ENCODE results near the gene DPYD.

Gene DPYD

DNA sequence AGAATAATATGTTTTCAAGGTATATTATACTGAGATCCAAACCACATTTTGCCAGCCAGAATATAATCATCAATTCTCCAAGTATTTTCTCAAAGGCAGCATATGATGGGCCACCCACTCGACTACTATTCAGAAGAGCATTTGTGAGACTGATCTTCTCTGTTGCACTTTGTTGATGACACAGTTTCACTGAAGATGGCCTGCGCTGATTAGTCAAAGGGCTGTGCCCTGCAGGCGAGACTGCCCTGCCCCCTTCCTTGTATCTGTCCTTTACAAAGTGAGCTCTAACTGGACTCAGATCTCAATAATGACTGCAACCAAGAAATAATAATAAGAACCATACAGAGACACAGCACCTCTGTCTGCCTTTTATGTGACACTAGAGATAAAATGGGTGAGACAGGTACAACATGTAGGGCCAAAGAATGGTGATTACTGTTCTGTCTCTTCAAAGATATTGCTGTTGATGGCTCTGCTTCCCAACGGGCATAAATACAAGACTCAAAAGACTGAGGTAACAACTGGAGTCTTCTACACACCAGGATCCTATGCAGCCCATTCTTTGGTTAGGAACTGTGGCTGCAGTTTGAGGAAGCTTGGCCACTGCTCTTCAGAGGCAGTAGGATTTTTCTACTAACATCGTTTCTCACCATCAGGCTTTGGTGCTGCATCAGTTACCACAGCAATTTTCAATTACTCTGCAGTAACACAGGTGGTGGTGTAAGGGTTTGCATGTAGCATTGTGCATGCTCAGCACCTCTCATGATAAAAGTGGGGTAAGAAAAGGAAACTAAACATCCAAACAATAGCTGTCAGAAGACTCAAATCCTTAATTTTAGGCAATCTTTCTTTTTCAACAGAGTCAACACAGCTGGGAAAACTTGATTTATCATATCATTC, 718.1 kb downstream of the DPYD start:
- no peak for DNase-seq (ENCODE audit: low spot score)

GRCh38 chr1:97201641-97202040, 719.2 kb downstream of the DPYD start:
- DNase-seq (ENCODE audit: low spot score): no peak

GRCh38 chr1:97200595-97200994, 720.2 kb downstream of the DPYD start:
- DNase-seq (ENCODE audit: low spot score): no peak

- DNase-seq (ENCODE audit: low spot score): no peak
Measured at GRCh38 chr1:97196825-97197516, 723.9 kb downstream of the DPYD start.

DNA sequence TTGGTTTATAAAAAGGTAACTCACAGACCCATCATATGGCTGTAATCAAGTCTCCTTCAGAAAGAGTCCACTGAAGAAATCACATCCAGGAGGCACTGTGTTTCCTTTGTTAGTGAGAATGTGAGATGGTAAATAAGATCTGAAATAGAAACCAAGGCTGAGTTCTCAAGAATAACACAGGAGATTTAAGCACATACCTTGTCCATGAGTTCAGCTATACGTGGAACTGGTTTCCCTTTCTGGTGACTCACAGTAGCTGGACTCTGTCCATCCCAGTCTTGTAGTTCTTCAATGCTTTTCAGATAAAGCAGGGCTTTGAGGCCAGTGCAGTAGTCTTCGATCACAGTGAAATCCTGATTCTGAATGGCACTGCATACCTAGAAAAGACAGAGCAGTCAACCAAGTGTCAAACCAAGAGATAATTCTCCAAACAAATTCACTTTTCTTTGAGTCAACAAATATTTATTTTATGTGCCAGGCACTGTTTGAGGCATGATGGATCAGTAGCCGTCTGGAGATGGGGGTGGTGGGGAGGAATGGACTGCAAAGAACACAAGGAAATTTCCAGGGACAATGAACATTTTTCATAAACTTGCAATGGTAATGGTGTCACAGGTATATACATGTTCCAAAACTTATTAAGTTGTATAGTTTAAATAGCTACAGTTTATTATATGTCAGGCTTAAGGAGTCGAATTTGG, 727.8 kb downstream of the DPYD start:
- DNase-seq (ENCODE audit: low spot score): no peak

GRCh38 chr1:97190326-97190725, 730.5 kb downstream of the DPYD start:
- DNase-seq (ENCODE audit: low spot score): no peak

- DNase-seq (ENCODE audit: low spot score): peak; percentile 4
Measured at GRCh38 chr1:97186381-97186780, 734.5 kb downstream of the DPYD start.

DNA sequence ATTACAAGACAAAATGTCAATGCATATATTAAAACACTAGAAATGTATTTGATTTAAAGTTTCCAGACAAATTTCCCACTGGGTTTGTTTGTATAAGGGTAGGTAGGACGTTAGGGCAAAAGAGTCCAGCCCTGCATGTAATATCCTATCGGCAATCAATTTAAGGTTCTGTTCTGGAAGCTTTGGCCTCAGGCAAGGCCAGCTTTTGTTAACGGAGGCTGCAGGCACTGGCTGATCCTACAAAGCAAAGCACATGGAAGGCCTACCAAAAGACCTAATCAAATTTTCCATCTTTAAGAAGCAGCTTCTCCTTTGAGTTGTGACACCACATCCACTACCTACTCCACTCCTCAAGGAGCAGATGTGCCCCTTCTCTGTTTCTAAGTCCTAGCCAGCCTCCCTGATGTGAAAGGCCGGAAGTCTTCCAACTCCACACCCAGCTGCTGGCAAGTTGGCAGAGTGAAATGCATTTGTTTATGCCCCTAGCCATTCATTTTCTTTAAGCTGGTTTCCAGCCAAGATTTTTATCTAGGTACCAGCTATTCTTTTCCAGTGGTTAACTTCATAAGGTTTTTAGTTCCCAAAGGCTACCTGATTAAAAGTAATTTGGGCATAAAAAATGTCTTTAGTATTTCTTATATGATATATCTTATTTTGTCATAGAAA, 746.7 kb downstream of the DPYD start:
- no peak for DNase-seq (ENCODE audit: low spot score)

DNA sequence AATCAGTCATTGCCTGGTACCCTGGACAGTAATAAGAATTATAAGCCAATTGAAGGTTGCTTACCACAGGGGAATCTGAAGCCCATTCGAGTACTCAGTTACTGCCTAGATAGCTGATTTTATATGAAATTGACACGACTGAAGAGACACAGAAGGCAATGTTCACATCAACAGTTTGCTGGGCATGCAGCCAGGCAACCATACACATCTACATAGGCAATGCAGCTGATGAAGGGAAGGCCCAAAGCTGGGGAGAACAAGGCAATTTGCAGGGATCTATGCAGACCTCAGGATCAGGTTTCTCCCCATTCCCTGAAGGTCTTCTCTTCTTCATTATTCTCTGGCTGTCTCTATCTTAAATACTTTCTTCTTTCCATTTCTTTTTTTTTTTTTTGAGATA, 750.5 kb downstream of the DPYD start:
- DNase-seq (ENCODE audit: low spot score): no peak

- no peak for DNase-seq (ENCODE audit: low spot score)
Measured at GRCh38 chr1:97168056-97168455, 752.8 kb downstream of the DPYD start.

DNA sequence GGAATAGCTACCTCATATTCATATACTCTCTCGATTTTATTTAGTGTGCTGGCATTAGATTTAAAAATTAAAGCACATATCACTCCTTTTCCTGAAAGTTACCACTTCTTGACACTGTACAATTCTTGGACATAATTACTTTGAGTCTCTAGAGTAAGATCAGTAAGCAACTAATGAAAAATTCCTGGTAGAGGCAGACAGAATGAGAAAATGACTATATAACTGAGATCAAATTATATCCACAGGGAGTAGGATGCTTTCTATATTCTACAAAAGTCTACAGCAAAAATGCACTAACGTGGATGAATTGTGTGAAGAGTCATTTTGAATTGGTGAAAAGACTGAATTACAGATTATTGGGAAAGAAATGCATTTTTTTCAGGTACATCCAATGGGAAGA, 753.6 kb downstream of the DPYD start:
- DNase-seq (ENCODE audit: low spot score): no peak

DNA sequence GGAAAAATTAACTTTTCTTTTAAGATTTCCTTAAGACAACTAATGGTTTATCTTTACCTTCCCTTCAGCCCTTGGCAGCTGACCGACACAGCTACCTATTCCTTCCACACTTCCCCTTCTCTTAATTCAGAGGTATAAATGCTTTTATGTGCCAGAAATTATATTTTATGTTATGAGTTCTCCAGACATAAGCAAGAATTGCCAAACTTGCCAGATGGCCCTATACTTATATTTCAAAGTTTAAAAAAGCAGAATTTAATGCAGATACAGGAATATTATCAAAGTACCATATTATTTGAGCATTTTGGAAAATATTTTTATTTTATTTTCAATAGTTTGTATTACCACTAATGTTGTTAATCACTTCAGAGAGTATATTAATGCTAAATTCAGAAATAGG, 754.2 kb downstream of the DPYD start:
- DNase-seq (ENCODE audit: low spot score): no peak

DNA sequence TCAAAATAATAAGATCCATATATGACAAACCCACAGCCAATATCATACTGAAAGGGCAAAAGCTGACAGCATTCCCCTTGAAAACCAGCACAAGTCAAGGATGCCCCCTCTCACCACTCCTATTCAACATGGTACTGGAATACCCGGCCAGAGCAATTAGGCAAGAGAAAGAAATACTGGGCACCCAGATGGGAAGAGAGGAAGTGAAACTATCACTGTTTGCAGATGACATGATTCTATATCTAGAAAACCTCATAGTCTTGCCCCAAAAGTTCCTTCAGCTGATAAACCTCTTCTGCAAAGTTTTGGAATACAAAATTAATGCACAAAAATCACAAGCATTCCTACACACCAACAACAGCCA, 756.6 kb downstream of the DPYD start:
- DNase-seq (ENCODE audit: low spot score): no peak

- DNase-seq (ENCODE audit: low spot score): no peak
Measured at GRCh38 chr1:97163591-97164275, 757.1 kb downstream of the DPYD start.

DNA sequence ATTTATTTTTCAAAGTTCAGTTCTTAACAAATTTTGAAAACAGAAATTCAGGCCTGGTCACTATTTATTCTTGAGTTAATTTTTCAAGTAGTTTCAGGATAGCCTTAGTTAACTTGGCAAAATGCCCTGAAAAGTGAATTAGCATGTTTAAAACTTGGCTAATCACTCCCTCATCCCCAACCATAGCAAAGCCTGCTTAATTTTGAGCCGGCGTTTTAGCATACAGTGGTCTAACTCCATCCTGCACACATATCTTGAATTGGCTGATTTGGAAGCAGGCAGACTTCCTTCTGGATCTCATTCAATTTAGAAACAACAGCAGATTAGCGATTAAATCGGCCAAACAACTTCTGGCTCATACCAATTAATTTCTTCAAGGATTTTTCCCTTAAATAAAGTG, 760.0 kb downstream of the DPYD start:
- DNase-seq (ENCODE audit: low spot score): no peak

DNA sequence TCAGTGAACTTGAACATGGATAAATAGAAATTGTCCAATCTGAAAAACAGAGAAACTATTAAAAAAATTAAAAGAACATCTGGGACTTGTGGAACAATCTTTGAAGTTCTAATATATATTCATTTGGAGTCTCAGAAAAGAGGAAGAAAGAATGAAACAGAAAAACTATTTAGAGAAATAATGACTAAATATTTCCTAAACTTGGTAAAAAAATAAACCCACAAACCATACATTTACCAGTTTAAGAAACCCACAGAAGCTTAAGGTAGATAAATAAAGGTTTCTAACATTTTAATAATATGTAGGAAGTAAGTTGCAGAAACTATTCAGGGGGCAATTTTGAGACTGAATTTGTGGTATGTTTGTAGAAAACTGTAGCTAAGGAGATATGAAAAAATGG, 761.5 kb downstream of the DPYD start:
- no peak for DNase-seq (ENCODE audit: low spot score)

DNA sequence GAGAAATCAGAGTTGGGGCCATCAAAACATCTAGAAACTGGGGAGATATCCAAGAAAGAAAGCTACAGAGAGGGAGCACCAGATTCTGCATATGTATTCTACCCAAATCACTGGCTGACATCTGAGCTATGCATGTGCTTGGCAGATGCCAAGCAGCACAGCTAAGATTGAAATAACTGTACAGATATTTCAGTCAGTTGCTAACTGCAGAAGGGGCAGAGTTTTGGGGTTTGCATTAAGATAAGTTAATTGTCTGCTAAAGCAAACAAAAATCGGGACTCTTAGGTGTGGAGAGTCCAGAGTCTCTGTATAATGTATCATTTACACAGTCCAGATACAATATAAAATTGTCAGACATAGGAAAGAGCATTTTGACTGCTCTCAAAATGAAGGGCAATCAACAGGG, 762.1 kb downstream of the DPYD start:
- DNase-seq (ENCODE audit: low spot score): no peak

GRCh38 chr1:97157991-97158390, 762.8 kb downstream of the DPYD start:
- no peak for DNase-seq (ENCODE audit: low spot score)

DNA sequence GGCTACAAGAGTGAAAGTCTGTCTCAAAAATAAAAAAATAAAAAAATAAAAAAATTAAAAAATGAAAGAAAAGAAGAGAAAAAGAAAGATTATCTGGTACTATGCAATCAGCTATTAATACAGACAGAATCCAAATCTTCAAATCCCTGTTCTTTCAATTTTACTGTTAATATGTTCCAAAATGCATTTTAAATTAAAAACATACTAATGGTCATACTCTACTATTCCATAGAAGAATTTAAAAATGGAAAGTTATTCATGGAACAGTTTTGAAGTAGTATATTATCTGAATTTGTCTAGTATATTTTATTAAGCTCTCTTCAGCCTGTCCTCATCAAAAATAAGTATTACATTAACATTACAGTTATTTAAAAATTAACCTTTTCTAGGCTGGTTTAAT, 769.2 kb downstream of the DPYD start:
- no peak for DNase-seq (ENCODE audit: low spot score)

DNA sequence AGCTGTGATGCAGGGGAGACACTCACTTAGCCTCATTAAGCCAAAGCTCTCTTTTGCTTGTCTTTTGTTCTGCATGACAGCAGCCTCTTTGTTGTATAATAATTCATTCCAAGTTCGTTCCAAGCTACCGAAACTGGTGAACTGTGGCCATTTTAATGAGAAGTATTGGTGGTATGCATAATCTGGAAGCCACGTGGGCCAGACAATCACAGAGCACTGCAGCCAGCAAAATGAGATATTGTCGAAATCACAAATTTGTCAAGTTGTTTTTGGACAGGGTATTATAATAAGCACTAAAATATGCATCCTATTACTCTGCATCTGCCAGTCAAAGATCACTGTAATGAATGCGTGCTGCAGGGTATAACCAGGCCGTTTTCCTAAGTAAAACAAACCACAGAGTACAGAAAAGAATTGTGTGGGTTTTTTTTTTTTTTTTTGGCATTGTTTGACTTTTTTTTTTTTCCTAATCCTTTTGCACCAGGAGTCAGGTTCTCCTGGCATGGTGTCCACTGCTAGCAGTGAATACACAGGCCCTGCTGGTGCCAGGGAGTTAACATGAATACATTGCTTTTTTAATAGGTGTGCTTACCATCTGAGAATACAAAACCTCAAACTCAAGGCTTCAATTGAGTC, 775.4 kb downstream of the DPYD start:
- peak; percentile 5 for DNase-seq (ENCODE audit: low spot score)

DNA sequence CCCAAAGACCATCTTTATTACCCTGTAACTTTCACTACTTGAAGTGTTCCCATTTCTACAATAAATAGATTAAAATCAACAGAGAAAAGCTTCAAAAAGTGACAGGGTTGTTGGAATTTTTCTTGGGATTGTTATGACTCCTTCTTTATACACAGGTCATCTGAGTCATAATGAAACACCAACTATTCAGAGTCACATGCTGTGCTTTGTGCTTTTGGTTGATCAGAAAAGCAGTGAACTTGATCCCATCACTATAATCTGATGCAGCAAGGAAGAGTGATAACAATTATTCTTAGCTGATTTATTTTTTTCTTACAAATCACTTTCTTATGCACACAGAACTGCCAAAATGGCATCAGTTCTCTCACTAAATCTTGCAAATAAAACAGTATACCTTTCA, 776.3 kb downstream of the DPYD start:
- no peak for DNase-seq (ENCODE audit: low spot score)

All from cerebellar cortex (tissue), 1 donor.